Measurements from ENCODE around the gene XAB2. TPM values are rescaled to one million over a fixed set of nuclear protein-coding genes. Genes with fewer than 3 reads are reported as not detected.
A peak's percentile ranks its signal among the peaks of the same experiment; 100 is the strongest.

XAB2 gene
- total RNA-seq, 2 donors from 2014 or later, result 34.5 to 36.3 TPM

- Histone ChIP-seq H3K27ac (no peak overlapping the region), H3K4me1 (peaks cover 40% of the 10 kb centered on the region), H3K4me3 (no peak overlapping the region), H3K9me3 (no peaks in the 10 kb centered on the region), H3K36me3 (replicated peaks in 1 of 2; ENCODE audit: insufficient read depth in 1 of 2, low read depth in 2 of 2) (peaks cover 0 to 2% of the 10 kb centered on the region in 2 donors), H3K27me3 (no peaks in the 10 kb centered on the region)
- intact Hi-C loops (cut with DNase I), result no loop called here
- ATAC-seq, result no peak
- WGBS, 2 donors, result 72 to 81% methylated on average over 9 to 12 of the region's 12 CpGs
- DNase-seq, result no peak
- TF ChIP-seq POLR2A (IDR thresholded peaks at IDR 0.05), result no peak
- TF ChIP-seq CTCF (IDR thresholded peaks at IDR 0.05), result no peak
These were observed 9.6 kb upstream of the XAB2 start for GRCh38 chr19:7638802-7639465.

GRCh38 chr19:7637374-7638256 lies 8.3 kb upstream of the XAB2 start:
- H3K4me3 ChIP-seq, result peak overlapping the region; percentile 67 to 73
- peaks cover 40% of the 10 kb centered on the region for H3K4me1 ChIP-seq
- H3K9me3 ChIP-seq, result no peaks in the 10 kb centered on the region
- no peaks in the 10 kb centered on the region for H3K27me3 ChIP-seq
- 25 to 61% methylated on average over 13 to 29 of the region's 30 CpGs for WGBS, 2 donors
- ATAC-seq (peak; percentile 33), DNase-seq (peak; percentile 55 to 71 (median 66))
- TF ChIP-seq CTCF (IDR thresholded peaks at IDR 0.05) (no peak), POLR2A (IDR thresholded peaks at IDR 0.05) (no peak)
- H3K36me3 ChIP-seq (replicated peaks in 1 of 2; ENCODE audit: insufficient read depth in 1 of 2, low read depth in 2 of 2), result peaks cover 0 to 2% of the 10 kb centered on the region in 2 donors
- intact Hi-C loops (cut with DNase I), result no loop called here
- H3K27ac ChIP-seq, result peak overlapping the region; percentile 71 to 90 (median 82)

- ATAC-seq (peak; percentile 94), DNase-seq (peak; percentile 91 to 94 (median 93))
- H3K27me3 ChIP-seq, result no peaks in the 10 kb centered on the region
- H3K27ac ChIP-seq, result peak within 1 kb of the TSS; percentile 71 to 90 (median 82)
- peak in 4 of 7 experiments; percentile 49 to 60 (median 56) for TF ChIP-seq CTCF (IDR thresholded peaks at IDR 0.05)
- peak; percentile 64 to 86 (median 81) for TF ChIP-seq POLR2A (IDR thresholded peaks at IDR 0.05)
- peaks cover 0 to 2% of the 10 kb centered on the region in 2 donors for H3K36me3 ChIP-seq (replicated peaks in 1 of 2; ENCODE audit: insufficient read depth in 1 of 2, low read depth in 2 of 2)
- H3K9me3 ChIP-seq, result no peaks in the 10 kb centered on the region
- peak within 1 kb of the TSS; percentile 67 to 73 for H3K4me3 ChIP-seq
- intact Hi-C loops (cut with DNase I), result no loop called here
- H3K4me1 ChIP-seq, result peaks cover 40% of the 10 kb centered on the region
- 5 to 9% methylated on average over 30 to 49 of the region's 61 CpGs for WGBS, 2 donors
These were observed 7.5 kb upstream of the XAB2 start, which contains the start of gene STXBP2 for GRCh38 chr19:7636691-7637373. Gene STXBP2 (plus strand): TSS chr19:7637110. CDS start chr19:7637150, 40 bp downstream.

GRCh38 chr19:7636317-7636690 lies 7.0 kb upstream of the XAB2 start:
- H3K27ac ChIP-seq, result peak overlapping the region; percentile 71 to 90 (median 82)
- H3K4me3 ChIP-seq, result no peak overlapping the region
- WGBS, 2 donors, result 66 to 68% methylated on average over 16 of the region's 16 CpGs
- H3K36me3 ChIP-seq (replicated peaks in 1 of 2; ENCODE audit: insufficient read depth in 1 of 2, low read depth in 2 of 2), result peaks cover 0 to 2% of the 10 kb centered on the region in 2 donors
- H3K9me3 ChIP-seq, result no peaks in the 10 kb centered on the region
- H3K27me3 ChIP-seq, result no peaks in the 10 kb centered on the region
- no peak for TF ChIP-seq POLR2A (IDR thresholded peaks at IDR 0.05)
- H3K4me1 ChIP-seq, result peaks cover 40% of the 10 kb centered on the region
- DNase-seq, result no peak
- intact Hi-C loops (cut with DNase I), result no loop called here
- ATAC-seq, result no peak

- ATAC-seq (no peak), DNase-seq (no peak)
- 54 to 57% methylated on average over 6 of the region's 6 CpGs for WGBS, 2 donors
- no peaks in the 10 kb centered on the region for H3K9me3 ChIP-seq
- peaks cover 45% of the 10 kb centered on the region for H3K4me1 ChIP-seq
- intact Hi-C loops (cut with DNase I), result no loop called here
- H3K27ac ChIP-seq, result no peak overlapping the region
- no peak overlapping the region for H3K4me3 ChIP-seq
- H3K27me3 ChIP-seq, result no peaks in the 10 kb centered on the region
- H3K36me3 ChIP-seq (replicated peaks in 1 of 2; ENCODE audit: insufficient read depth in 1 of 2, low read depth in 2 of 2), result peaks cover 0 to 2% of the 10 kb centered on the region in 2 donors
- no peak for TF ChIP-seq POLR2A (IDR thresholded peaks at IDR 0.05)
- TF ChIP-seq CTCF (IDR thresholded peaks at IDR 0.05), result no peak
These were observed 6.3 kb upstream of the XAB2 start for GRCh38 chr19:7635670-7636069.
